IPS DF 4.7 (cell line): ENCODE data around the gene GASK1A.
"Not testable (repeated sequence)": the region's sequence is repeated elsewhere in the genome, so short reads cannot be mapped to it uniquely, and the experiment has no call there.

Experiments
- DNase-seq: peaks from one replicate; pipeline ENCODE4 v3.0.0-alpha.2; 2013; ENCODE audit warnings: low spot score; ENCODE audit errors: extremely low read depth

Gene GASK1A

GRCh38 chr3:43031485-43031884 lies 52.4 kb downstream of the GASK1A start:
- no peak for DNase-seq

DNA sequence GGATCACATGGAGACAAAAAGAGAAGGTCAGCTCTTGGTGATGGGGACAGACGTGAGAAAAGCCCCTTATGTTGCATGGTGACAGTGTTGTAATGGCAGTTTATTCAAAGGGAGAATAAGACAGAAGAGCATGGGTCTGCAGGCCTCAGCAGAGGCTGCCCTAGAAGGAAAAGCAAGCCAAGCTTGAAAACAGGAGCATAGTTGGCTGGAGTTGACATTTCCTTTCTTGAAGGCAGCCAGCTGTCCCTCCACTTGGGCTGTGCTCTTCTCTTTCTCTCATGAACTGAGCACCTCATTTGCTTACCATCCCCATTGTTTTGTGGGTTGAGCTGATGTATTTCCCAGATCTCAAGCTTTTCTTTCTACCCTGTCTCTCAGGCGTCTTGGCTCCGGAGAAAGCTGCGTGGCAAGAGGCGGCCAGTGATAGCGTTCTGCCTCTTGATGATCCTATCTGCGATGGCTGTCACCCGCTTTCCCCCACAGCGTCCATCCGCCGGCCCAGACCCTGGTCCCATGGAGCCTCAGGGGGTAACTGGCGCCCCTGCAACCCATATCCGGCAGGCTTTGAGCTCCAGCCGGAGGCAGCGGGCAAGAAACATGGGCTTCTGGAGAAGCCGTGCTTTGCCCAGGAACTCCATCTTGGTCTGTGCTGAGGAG lies 52.9 kb downstream of the GASK1A start:
- no peak for DNase-seq

- DNase-seq = no peak
These were observed 53.8 kb downstream of the GASK1A start for GRCh38 chr3:43032646-43033628.

DNA sequence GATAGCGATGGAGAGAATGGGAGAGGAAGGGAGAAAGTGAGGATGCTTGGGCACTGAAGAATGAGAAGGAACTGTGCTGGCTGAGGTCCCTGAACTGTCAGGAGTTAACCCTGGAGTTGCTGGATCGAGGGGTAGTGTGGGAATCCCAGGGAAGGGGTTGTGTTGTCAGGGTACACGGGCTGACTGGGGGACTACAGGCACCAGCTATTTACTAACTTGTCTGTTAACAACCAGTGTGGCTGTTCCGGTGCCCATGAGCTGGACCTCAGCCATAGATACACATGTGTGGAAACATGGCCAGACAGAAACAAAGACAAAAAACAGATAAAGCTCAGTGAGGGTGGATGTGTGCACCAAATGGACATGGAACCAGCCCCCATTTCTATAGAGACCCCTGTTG lies 55.1 kb downstream of the GASK1A start:
- DNase-seq = no peak

GRCh38 chr3:43034911-43035310 lies 55.8 kb downstream of the GASK1A start:
- no peak for DNase-seq

GRCh38 chr3:43035801-43036365 lies 56.8 kb downstream of the GASK1A start:
- no peak for DNase-seq

DNA sequence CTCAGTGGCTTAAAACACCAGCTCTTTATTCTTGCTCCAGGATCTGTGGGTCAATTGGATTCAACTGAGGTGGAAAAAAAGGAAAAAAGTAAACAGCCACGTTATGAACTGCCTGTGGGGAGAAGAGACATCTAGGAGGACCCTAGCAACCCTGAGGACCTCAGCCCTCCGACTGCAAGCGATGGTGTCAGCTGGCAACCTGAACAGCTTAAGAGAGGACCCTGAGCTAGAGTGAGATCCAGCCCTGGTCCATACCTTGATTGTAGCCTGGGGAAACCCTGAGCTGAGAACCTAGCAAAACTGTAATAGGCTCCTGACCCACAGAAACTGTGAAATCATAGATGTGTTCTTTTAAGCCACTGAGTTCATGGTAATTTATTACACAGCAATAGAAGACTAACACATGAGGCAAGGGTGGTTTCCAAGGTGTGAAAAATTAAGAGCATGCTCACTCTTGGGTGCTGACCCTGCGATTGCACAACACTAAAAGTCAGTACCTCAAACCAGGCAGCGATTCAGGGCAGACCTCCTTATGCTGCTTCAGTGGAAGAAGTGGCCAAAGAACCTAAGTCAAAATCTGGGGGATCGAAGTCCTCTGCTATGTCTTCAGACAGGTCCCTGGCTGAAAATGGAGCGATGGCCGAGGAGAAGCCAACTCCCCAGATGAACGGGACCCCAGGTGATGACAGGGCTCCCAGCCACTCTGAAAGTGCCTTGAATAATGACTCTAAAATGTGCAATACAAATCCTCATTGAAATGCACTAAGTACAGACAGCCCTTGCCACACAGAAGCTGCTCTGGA lies 57.7 kb downstream of the GASK1A start:
- DNase-seq = no peak

GRCh38 chr3:43038010-43038409 lies 58.9 kb downstream of the GASK1A start:
- DNase-seq = no peak

GRCh38 chr3:43041517-43041916 lies 62.4 kb downstream of the GASK1A start:
- DNase-seq = no peak

DNA sequence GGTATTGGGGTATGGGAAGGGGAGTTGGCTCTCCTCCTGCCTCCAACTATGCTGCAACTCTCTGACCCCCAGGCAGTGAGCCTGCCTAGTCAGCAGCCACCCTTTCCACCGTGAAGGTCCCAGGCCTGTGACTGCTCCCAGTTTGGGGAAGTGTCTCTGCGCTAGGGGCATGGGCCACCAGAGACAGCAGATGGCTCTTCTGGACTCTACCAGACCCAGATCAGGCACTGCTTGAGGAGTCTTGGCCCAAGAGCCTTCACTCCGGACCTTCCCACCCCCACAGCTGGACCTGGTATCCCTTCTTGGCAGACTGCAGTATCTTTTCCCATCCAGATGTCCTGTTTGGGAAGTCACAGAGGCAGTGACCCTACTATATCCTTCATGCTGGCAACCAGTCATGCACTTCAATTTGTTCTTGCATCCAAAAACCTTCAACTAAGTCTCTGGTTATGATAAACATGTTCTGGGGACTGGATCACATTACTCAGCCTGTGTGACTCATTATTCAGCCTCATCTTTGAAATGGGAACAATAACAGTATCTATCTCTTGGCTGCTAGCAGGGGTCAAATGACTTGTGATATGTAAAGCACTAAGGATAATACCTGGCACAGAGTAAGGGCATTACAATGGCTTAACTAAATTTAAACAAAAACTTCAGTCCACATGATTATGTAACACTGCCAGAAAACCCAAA lies 64.1 kb downstream of the GASK1A start:
- DNase-seq = no peak

DNA sequence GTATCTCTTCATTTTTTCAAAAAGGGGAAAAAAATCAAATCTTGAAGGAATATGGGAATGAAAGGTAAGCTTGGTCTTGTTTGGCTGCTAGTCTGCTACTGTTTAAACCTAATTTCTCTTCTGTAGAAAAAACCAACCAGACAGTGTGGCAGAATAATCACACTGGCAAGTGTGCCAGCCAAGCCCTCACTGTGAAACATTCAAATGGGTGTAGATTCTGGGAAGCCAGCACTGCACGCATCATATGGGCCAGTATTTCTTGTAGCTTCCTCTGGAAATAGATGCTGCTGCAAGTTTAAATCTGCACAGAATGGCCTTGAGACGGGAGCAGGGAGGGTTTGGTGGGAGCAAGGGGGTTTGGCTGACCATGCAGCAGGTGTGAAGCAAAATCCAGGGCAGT lies 64.7 kb downstream of the GASK1A start:
- no peak for DNase-seq

DNA sequence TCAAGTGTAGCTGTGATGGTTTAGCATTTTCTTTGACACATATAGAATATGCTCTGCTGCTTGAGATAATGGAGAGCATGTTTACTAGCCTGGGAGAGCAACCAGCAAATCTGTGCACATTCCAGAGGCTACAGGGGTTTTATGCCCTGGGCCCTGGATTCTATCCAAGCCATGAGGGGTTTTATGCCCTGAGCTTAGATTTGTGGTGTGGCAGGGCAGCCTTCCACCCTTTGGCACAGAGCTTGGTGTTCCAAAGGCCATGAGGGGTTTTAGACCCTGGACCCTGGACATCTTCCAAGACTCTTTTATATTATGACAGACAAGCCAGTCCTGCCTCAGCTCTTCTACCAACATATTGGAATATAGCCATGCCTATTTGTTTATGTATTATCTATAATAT lies 66.0 kb downstream of the GASK1A start:
- not testable (repeated sequence) for DNase-seq

- DNase-seq = no peak
These were observed 67.5 kb downstream of the GASK1A start for GRCh38 chr3:43046583-43046982.

- DNase-seq = no peak
These were observed 69.4 kb downstream of the GASK1A start for GRCh38 chr3:43048470-43048869.

- no peak for DNase-seq
These were observed 74.2 kb downstream of the GASK1A start for GRCh38 chr3:43053291-43053690.

GRCh38 chr3:43054754-43055153 lies 75.6 kb downstream of the GASK1A start:
- no peak for DNase-seq

GRCh38 chr3:43055393-43055792 lies 76.3 kb downstream of the GASK1A start:
- no peak for DNase-seq

GRCh38 chr3:43055806-43056770 lies 77.0 kb downstream of the GASK1A start:
- DNase-seq = no peak

GRCh38 chr3:43059456-43059855 lies 80.3 kb downstream of the GASK1A start:
- DNase-seq = no peak
